Liver (tissue), 9 donors: Measurements from ENCODE around the gene PON3. TPM values are rescaled to one million over a fixed set of nuclear protein-coding genes. Genes with fewer than 3 reads are reported as not detected.
A peak's percentile ranks its signal among the peaks of the same experiment; 100 is the strongest.

Experiments used
- DNase-seq: peaks from one replicate; pipeline ENCODE4 v3.0.0-alpha.2; 2017; ENCODE audit warnings: low spot score
- H3K27ac ChIP-seq, 2 donors: one replicate each; pipeline ENCODE4 v1.7.0; 2013; ENCODE audit warnings: inconsistent platforms in 2 of 2, low read length in 2 of 2, control low read depth in 1 of 2, low read depth in 1 of 2, mild to moderate bottlenecking in 1 of 2
- H3K27me3 ChIP-seq, 4 donors: one replicate each; pipeline versions ENCODE4 v1.6.1 to v1.7.0; 2013; ENCODE audit warnings: low read length in 3 of 4, inconsistent platforms in 1 of 4, mild to moderate bottlenecking in 1 of 4, moderate library complexity in 1 of 4; ENCODE audit not compliant: control insufficient read depth in 4 of 4, insufficient read depth in 4 of 4
- H3K36me3 ChIP-seq, 4 donors: one replicate each; pipeline versions ENCODE4 v1.6.1 to v1.7.0; 2013; ENCODE audit warnings: low read length in 3 of 4, mild to moderate bottlenecking in 3 of 4, low read depth in 1 of 4, moderate library complexity in 1 of 4; ENCODE audit not compliant: control insufficient read depth in 4 of 4, insufficient read depth in 3 of 4
- H3K4me1 ChIP-seq, 4 donors: one replicate each; pipeline versions ENCODE4 v1.6.1 to v1.7.0; 2013; ENCODE audit warnings: low read length in 3 of 4, mild to moderate bottlenecking in 3 of 4, moderate library complexity in 1 of 4; ENCODE audit not compliant: control insufficient read depth in 4 of 4, insufficient read depth in 4 of 4
- H3K4me3 ChIP-seq, 3 donors: one replicate each; pipeline versions ENCODE4 v1.6.1 to v1.7.0; 2013; ENCODE audit warnings: low read length in 3 of 3, control low read depth in 1 of 3, low read depth in 1 of 3, mild to moderate bottlenecking in 1 of 3
- H3K9ac ChIP-seq, 2 donors: one replicate each; pipeline ENCODE4 v1.7.0; 2013; ENCODE audit warnings: low read length in 2 of 2, mild to moderate bottlenecking in 2 of 2, moderate library complexity in 2 of 2, control low read depth in 1 of 2, low read depth in 1 of 2
- H3K9me3 ChIP-seq, 4 donors: one replicate each; pipeline versions ENCODE4 v1.6.1 to v1.7.0; 2013; ENCODE audit warnings: low read length in 3 of 4; ENCODE audit not compliant: control insufficient read depth in 4 of 4
- ATF3 ChIP-seq: IDR thresholded peaks from 2 replicates; pipeline ENCODE4 v1.6.1; 2016; ENCODE audit warnings: antibody characterized with exemption
- CTCF ChIP-seq: fragments of 150-350 bp; IDR thresholded peaks from 2 replicates; pipeline ENCODE4 v1.5.1; 2017; ENCODE audit warnings: improper control_type of control experiment, low read depth, low read length; ENCODE audit not compliant: missing input control
- EGR1 ChIP-seq, 2 donors: IDR thresholded peaks; 2 replicates each; pipeline ENCODE4 v1.6.1; 2016 to 2018; ENCODE audit warnings: antibody characterized with exemption in 2 of 2, low read depth in 2 of 2
- FOXA2 ChIP-seq: IDR thresholded peaks from 2 replicates; pipeline ENCODE4 v1.6.1; 2016; ENCODE audit warnings: antibody characterized with exemption
- GABPA ChIP-seq, 2 donors: IDR thresholded peaks in 1 of 2; conservative IDR thresholded peaks in 1 of 2; 2 replicates each; pipeline ENCODE4 v1.6.1; 2016; ENCODE audit warnings: antibody characterized with exemption in 2 of 2, mild to moderate bottlenecking in 1 of 2, moderate library complexity in 1 of 2
- HNF4A ChIP-seq, 2 donors: conservative IDR thresholded peaks; 2 replicates each; pipeline ENCODE4 v1.6.1; 2016; ENCODE audit warnings: antibody characterized with exemption in 2 of 2, mild to moderate bottlenecking in 2 of 2
- HNF4G ChIP-seq: IDR thresholded peaks from 2 replicates; pipeline ENCODE4 v1.6.1; 2016; ENCODE audit warnings: antibody characterized with exemption
- JUND ChIP-seq, 2 donors: IDR thresholded peaks; 2 replicates each; pipeline ENCODE4 v1.6.1; 2016; ENCODE audit warnings: antibody characterized with exemption in 2 of 2
- NR2F2 ChIP-seq: IDR thresholded peaks from 2 replicates; pipeline ENCODE4 v1.6.1; 2016; ENCODE audit warnings: antibody characterized with exemption
- RAD21 ChIP-seq, 2 donors: IDR thresholded peaks; 2 replicates each; pipeline ENCODE4 v1.6.1; 2016; ENCODE audit warnings: antibody characterized with exemption in 2 of 2, mild to moderate bottlenecking in 2 of 2
- REST ChIP-seq: IDR thresholded peaks from 2 replicates; pipeline ENCODE4 v1.6.1; 2016; ENCODE audit warnings: antibody characterized with exemption, mild to moderate bottlenecking
- RXRA ChIP-seq, 2 donors: IDR thresholded peaks; 2 replicates each; pipeline ENCODE4 v1.6.1; 2017 to 2018; ENCODE audit warnings: antibody characterized with exemption in 2 of 2, mild to moderate bottlenecking in 1 of 2
- SP1 ChIP-seq: IDR thresholded peaks from 2 replicates; pipeline ENCODE4 v1.6.1; 2018; ENCODE audit warnings: antibody characterized with exemption, mild to moderate bottlenecking
- TAF1 ChIP-seq: conservative IDR thresholded peaks from 2 replicates; pipeline ENCODE4 v1.6.1; 2016; ENCODE audit warnings: antibody characterized with exemption, mild to moderate bottlenecking
- YY1 ChIP-seq: IDR thresholded peaks from 2 replicates; pipeline ENCODE4 v1.6.1; 2016; ENCODE audit warnings: antibody characterized with exemption, mild to moderate bottlenecking
- ZBTB33 ChIP-seq: IDR thresholded peaks from 2 replicates; pipeline ENCODE4 v1.6.1; 2016; ENCODE audit warnings: antibody characterized with exemption
- WGBS: extraction: QIAGEN DNeasy Blood & Tissue Kit; methylation state at CpG from one replicate; pipeline ENCODE4 v1.1.7; 2013; 5-methylcytosine and 5-hydroxymethylcytosine counted together
- polyA plus RNA-seq, 2 donors: library from polyadenylated mRNA; stranded (reverse) in 1 of 2; unstranded in 1 of 2; fragments of 200-250 nt in 1 of 2; fragments of >200 nt in 1 of 2; fragmentation: Nextera tagmentation in 1 of 2; extraction: Ambion mirVana in 1 of 2; gene quantifications; one replicate each; pipeline versions ENCODE4 v1.2.1 to v1.2.3, GENCODE V29; 2013 to 2015
- total RNA-seq, 2 donors: library from RNA; depleted of rRNA; stranded (reverse); fragments of >200 nt; gene quantifications; one replicate each; pipeline ENCODE4 v1.2.3, GENCODE V29; 2014
- donor health status: healthy.
- donor health status: healthy.
- donor health status: healthy.
- donor health status: healthy.
- donor health status: healthy.

PON3 gene
- total and polyA plus RNA-seq, 4 donors, result 60.0 to 476 (median 247) TPM

- WGBS, result 95% methylated on average over 2 of the region's 2 CpGs
Measured at GRCh38 chr7:95421000-95421846, 25.0 kb upstream of the PON3 start.

GRCh38 chr7:95412075-95412474 is 15.9 kb upstream of the PON3 start:
- Histone ChIP-seq H3K9ac (no peak overlapping the region), H3K4me1 (peaks cover 0 to 5% (median 4%) of the 10 kb centered on the region in 4 donors), H3K36me3 (peaks cover 4 to 32% (median 15%) of the 10 kb centered on the region in 4 donors), H3K4me3 (no peak overlapping the region), H3K27ac (no peak overlapping the region), H3K27me3 (no peaks in the 10 kb centered on the region), H3K9me3 (no peaks in the 10 kb centered on the region)
- WGBS, result 90% methylated on average over 4 of the region's 4 CpGs
- no peak for DNase-seq
- TF ChIP-seq GABPA (IDR thresholded peaks at IDR 0.05 in 1 of 2, conservative IDR thresholded peaks at IDR 0.05 in 1 of 2), result no peak
- TF ChIP-seq TAF1, result no peak
- TF ChIP-seq HNF4G, result no peak
- TF ChIP-seq NR2F2, result no peak
- TF ChIP-seq REST, result no peak
- no peak for TF ChIP-seq EGR1 (IDR thresholded peaks at IDR 0.05; ENCODE audit: low read depth in 2 of 2)
- TF ChIP-seq JUND (IDR thresholded peaks at IDR 0.05), result no peak
- no peak for TF ChIP-seq HNF4A (conservative IDR thresholded peaks at IDR 0.05)
- TF ChIP-seq YY1, result no peak
- no peak for TF ChIP-seq RXRA (IDR thresholded peaks at IDR 0.05)
- TF ChIP-seq SP1, result no peak
- no peak for TF ChIP-seq FOXA2
- no peak for TF ChIP-seq ATF3

More at GRCh38 chr7:95421000-95421846, 25.0 kb upstream of the PON3 start:
- H3K27me3 ChIP-seq, result no peaks in the 10 kb centered on the region
- H3K27ac ChIP-seq, result peak overlapping the region in 1 of 2 donors; percentile 14
- no peak overlapping the region for H3K4me3 ChIP-seq
- no peaks in the 10 kb centered on the region for H3K36me3 ChIP-seq
- H3K4me1 ChIP-seq, result peaks cover 13 to 33% (median 17%) of the 10 kb centered on the region in 4 donors
- DNase-seq, result no peak
- H3K9ac ChIP-seq, result no peak overlapping the region
- TF ChIP-seq HNF4G (no peak), RAD21 (IDR thresholded peaks at IDR 0.05) (no peak), ATF3 (no peak), RXRA (IDR thresholded peaks at IDR 0.05) (no peak), EGR1 (IDR thresholded peaks at IDR 0.05; ENCODE audit: low read depth in 2 of 2) (no peak), CTCF (no peak), TAF1 (no peak), NR2F2 (no peak), JUND (IDR thresholded peaks at IDR 0.05) (no peak), ZBTB33 (no peak)
- H3K9me3 ChIP-seq, result no peaks in the 10 kb centered on the region
